HCT116 (cell line): ENCODE results near the gene SPDYE1.

Experiments
- EGR1 ChIP-seq: IDR thresholded peaks from 2 replicates; pipeline ENCODE4 v1.6.1; 2012; ENCODE audit warnings: low read depth
- EZH2 ChIP-seq: fragments of 200-600 bp; sonication (generic); IDR thresholded peaks from 2 replicates; pipeline ENCODE4 v1.6.1; 2017; ENCODE audit warnings: antibody characterized with exemption, mixed run types
- EZH2phosphoT487 ChIP-seq: fragments of 200-600 bp; IDR thresholded peaks from 2 replicates; pipeline ENCODE4 v1.6.1; 2018; ENCODE audit warnings: antibody characterized with exemption, borderline replicate concordance
- FOSL1 ChIP-seq: IDR thresholded peaks from 2 replicates; pipeline ENCODE4 v1.6.1; 2012; ENCODE audit warnings: low read depth
- RAD21 ChIP-seq: IDR thresholded peaks from 2 replicates; pipeline ENCODE4 v1.6.1; 2012; ENCODE audit warnings: low read depth, mild to moderate bottlenecking
- ZNF274 ChIP-seq: fragments of 200-500 bp; sonication (Bioruptor generic); IDR thresholded peaks from 2 replicates; pipeline ENCODE4 v1.6.1; 2014; ENCODE audit warnings: mild to moderate bottlenecking, low read depth, low read length, inconsistent platforms
- TF ChIP-seq, protein P1 (sequence below), 3 experiments: fragments of 200-600 bp in 1 of 3; sonication (generic) in 1 of 3; IDR thresholded peaks in 2 of 3; conservative IDR thresholded peaks in 1 of 3; 2 replicates each; pipeline ENCODE4 v1.5.1; 2012 to 2017; ENCODE audit warnings: low read depth in 2 of 3, low read length in 2 of 3, antibody characterized with exemption in 1 of 3, borderline replicate concordance in 1 of 3, control low read depth in 1 of 3, mild to moderate bottlenecking in 1 of 3, mixed read lengths in 1 of 3, mixed run types in 1 of 3, moderate library complexity in 1 of 3; ENCODE audit not compliant: insufficient read depth in 1 of 3
- TF ChIP-seq, protein P2 (sequence below): IDR thresholded peaks from 2 replicates; pipeline ENCODE4 v1.6.1; 2012; ENCODE audit warnings: low read depth
- TF ChIP-seq, protein P3 (sequence below): IDR thresholded peaks from 2 replicates; pipeline ENCODE4 v1.6.1; 2012

DNA sequence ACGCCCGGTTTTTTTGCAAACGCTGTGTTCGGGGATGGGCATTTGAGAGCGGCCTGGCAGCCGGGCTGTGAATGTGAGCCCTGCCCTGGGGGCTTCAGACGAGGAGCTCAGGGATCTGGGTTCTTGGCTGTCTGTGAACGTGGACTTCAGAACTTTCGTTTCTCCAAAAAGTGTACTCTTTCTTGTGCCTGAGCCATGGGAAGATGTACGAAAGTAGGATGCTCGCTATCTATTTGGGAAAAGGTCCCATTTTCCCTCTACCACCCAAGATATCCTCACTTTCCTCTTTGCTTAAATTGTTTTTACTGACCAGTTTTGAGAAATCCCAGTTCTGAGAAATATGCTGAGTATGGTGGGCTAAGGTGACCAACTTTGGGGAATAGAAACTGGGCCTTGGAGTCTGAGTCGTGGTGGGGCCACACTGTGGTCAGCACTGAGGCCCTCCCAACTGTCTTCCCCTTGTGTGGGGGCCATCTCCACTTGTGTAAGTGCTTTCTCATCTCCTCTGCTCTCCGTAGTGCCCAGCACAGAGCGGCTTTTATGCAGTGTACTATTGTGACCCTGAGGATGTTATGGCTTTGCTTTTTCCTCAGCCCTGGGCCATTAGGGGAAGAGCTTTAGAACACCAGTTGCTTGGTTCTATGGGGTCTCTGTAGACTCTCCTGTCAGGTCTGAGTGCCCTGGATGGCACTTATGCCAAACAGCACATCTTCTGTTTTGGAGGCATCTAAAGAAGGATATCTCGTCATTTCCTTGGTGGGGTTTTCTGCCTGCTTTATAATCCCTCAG, 47.7 kb downstream of the SPDYE1 start:
- TF ChIP-seq ZNF274, result no peak
- TF ChIP-seq FOSL1, result no peak
- TF ChIP-seq, protein P1, sequence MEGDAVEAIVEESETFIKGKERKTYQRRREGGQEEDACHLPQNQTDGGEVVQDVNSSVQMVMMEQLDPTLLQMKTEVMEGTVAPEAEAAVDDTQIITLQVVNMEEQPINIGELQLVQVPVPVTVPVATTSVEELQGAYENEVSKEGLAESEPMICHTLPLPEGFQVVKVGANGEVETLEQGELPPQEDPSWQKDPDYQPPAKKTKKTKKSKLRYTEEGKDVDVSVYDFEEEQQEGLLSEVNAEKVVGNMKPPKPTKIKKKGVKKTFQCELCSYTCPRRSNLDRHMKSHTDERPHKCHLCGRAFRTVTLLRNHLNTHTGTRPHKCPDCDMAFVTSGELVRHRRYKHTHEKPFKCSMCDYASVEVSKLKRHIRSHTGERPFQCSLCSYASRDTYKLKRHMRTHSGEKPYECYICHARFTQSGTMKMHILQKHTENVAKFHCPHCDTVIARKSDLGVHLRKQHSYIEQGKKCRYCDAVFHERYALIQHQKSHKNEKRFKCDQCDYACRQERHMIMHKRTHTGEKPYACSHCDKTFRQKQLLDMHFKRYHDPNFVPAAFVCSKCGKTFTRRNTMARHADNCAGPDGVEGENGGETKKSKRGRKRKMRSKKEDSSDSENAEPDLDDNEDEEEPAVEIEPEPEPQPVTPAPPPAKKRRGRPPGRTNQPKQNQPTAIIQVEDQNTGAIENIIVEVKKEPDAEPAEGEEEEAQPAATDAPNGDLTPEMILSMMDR (IDR thresholded peaks at IDR 0.05 in 2 of 3, conservative IDR thresholded peaks at IDR 0.05 in 1 of 3; ENCODE audit: borderline replicate concordance in 1 of 3, insufficient read depth in 1 of 3, low read depth in 2 of 3, low read length in 2 of 3), result no peak
- TF ChIP-seq RAD21, result no peak
- TF ChIP-seq, protein P2, sequence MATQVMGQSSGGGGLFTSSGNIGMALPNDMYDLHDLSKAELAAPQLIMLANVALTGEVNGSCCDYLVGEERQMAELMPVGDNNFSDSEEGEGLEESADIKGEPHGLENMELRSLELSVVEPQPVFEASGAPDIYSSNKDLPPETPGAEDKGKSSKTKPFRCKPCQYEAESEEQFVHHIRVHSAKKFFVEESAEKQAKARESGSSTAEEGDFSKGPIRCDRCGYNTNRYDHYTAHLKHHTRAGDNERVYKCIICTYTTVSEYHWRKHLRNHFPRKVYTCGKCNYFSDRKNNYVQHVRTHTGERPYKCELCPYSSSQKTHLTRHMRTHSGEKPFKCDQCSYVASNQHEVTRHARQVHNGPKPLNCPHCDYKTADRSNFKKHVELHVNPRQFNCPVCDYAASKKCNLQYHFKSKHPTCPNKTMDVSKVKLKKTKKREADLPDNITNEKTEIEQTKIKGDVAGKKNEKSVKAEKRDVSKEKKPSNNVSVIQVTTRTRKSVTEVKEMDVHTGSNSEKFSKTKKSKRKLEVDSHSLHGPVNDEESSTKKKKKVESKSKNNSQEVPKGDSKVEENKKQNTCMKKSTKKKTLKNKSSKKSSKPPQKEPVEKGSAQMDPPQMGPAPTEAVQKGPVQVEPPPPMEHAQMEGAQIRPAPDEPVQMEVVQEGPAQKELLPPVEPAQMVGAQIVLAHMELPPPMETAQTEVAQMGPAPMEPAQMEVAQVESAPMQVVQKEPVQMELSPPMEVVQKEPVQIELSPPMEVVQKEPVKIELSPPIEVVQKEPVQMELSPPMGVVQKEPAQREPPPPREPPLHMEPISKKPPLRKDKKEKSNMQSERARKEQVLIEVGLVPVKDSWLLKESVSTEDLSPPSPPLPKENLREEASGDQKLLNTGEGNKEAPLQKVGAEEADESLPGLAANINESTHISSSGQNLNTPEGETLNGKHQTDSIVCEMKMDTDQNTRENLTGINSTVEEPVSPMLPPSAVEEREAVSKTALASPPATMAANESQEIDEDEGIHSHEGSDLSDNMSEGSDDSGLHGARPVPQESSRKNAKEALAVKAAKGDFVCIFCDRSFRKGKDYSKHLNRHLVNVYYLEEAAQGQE, result no peak
- no peak for TF ChIP-seq EGR1
- TF ChIP-seq EZH2phosphoT487, result no peak
- no peak for TF ChIP-seq EZH2
- TF ChIP-seq, protein P3, sequence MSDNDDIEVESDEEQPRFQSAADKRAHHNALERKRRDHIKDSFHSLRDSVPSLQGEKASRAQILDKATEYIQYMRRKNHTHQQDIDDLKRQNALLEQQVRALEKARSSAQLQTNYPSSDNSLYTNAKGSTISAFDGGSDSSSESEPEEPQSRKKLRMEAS, result no peak
